CD4-positive, alpha-beta T cell treated with Interferon gamma for 1 hour (primary cell): Measurements from ENCODE around the gene DSC1.
A peak's percentile ranks its signal among the peaks of the same experiment; 100 is the strongest.

Source experiments
- DNase-seq: peaks from one replicate; pipeline ENCODE4 v3.0.0-alpha.2; 2020

The DSC1 gene

GRCh38 chr18:31102941-31103340 lies 59.7 kb downstream of the DSC1 start:
- DNase-seq = no peak

GRCh38 chr18:31102025-31102684 lies 60.5 kb downstream of the DSC1 start, which contains the start of gene DSC2:
DSC2 (minus strand) TSS chr18:31102421; CDS start chr18:31101971, 450 bp downstream.
- no peak for DNase-seq

GRCh38 chr18:31101183-31102024 lies 61.3 kb downstream of the DSC1 start:
- DNase-seq = peak; percentile 35

- no peak for DNase-seq
Measured at GRCh38 chr18:31100436-31101182, 62.0 kb downstream of the DSC1 start.

- DNase-seq = no peak
Measured at GRCh38 chr18:31099450-31100230, 63.0 kb downstream of the DSC1 start.

DNA sequence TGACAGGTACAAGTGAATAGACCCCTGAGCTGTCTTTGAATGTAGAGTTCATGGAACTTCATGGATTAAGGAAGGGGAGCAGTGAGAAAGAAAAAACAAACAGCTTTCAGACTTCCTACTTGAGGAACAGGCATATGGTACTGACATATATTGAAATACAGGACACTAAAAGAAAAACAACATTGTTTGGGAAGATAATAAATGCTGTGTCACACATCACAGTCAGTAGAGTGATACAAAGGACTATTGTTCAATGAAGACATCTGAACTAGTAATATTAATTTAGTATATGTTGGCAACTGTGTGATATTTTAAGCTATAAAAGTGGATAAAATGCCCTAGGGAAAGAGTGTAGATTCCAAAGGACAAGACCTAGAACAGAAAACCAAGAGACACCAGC lies 63.8 kb downstream of the DSC1 start:
- no peak for DNase-seq

GRCh38 chr18:31097666-31098065 lies 65.0 kb downstream of the DSC1 start:
- DNase-seq = no peak

GRCh38 chr18:31093880-31094279 lies 68.8 kb downstream of the DSC1 start:
- DNase-seq = no peak

DNA sequence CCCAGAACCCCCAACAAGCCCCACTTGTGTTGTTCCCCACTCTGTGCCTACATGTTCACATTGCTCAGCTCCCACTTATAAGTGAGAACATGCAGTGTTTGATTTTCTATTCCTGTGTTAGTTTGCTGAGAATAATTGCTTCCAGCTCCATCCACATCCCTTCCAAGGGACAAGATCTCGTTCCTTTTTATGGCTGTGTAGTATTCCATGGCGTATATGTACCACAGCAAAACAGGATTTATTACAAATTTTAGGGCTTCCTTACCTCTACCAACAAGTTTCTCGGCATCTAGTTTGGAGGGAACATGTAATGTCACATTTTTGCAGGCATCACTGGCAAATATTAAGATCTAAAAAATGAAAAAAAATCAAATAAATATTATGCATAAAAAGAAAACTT lies 69.4 kb downstream of the DSC1 start:
- DNase-seq = no peak

DNA sequence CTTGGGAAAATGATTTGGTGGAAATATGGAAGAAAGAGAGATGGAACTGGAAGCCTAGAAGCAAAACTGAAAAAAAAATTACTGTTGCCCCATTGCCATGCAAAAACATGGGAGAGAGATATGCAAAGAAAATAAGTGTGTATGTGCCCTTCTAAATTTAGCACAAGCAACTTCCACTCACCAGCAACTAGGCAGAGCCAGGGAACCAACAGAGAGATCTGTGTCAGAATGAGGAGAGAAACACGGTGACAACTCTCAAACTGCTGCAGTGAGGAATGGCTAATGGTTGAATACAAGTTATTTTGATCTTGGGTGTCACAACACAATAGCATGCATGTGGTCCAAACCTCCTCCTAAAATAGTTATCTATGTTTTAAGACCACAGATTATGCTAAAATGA lies 71.3 kb downstream of the DSC1 start:
- DNase-seq = no peak

GRCh38 chr18:31088532-31088931 lies 74.1 kb downstream of the DSC1 start:
- DNase-seq = no peak

DNA sequence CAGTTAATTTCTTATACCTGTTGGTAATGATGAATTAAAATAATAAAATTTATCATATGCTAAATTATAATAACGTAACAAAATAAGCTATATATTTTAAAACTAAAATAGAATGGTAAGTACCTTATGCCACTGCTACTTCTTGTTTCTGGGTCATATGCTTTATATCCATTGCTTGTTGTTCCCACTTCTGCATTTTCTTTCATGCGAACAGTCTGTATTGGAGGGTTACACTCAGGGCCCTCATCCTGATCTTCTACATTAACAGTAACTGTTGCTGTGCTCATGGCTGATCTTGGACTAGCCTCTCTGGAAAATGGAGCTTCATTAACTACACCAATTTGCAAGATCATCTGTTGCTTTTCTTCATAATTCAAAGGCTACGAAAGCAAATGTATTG lies 82.7 kb downstream of the DSC1 start:
- DNase-seq = no peak
